DMS 273 (cell line): ENCODE data around the gene GPR150.
A peak's percentile ranks its signal among the peaks of the same experiment; 100 is the strongest.

Experiments used
- DNase-seq: peaks from one replicate; lab custom pipeline; 2025; ENCODE audit not compliant: unreplicated experiment; lab: John Stamatoyannopoulos, UW

The GPR150 gene

GRCh38 chr5:95620030-95620869 lies at the start of gene GPR150:
Gene GPR150, plus strand, starts transcription at chr5:95620087. Its CDS starts 189 bp downstream, at chr5:95620276.
- peak; percentile 88 for DNase-seq

- DNase-seq = no peak
These were observed 47.9 kb upstream of the GPR150 start for GRCh38 chr5:95572016-95572415.

GRCh38 chr5:95581576-95581975 lies 38.3 kb upstream of the GPR150 start:
- DNase-seq = no peak

GRCh38 chr5:95583992-95584391 lies 35.9 kb upstream of the GPR150 start:
- no peak for DNase-seq

GRCh38 chr5:95590880-95591279 lies 29.0 kb upstream of the GPR150 start:
- DNase-seq = no peak

- no peak for DNase-seq
These were observed 28.4 kb upstream of the GPR150 start for GRCh38 chr5:95591490-95591901.

- DNase-seq = peak; percentile 30
These were observed 24.5 kb upstream of the GPR150 start for GRCh38 chr5:95595289-95595931.

GRCh38 chr5:95599252-95599651 lies 20.6 kb upstream of the GPR150 start:
- DNase-seq = no peak

GRCh38 chr5:95600557-95600956 lies 19.3 kb upstream of the GPR150 start:
- DNase-seq = no peak

GRCh38 chr5:95605786-95606185 lies 14.1 kb upstream of the GPR150 start:
- DNase-seq = no peak

- DNase-seq = no peak
These were observed 13.5 kb upstream of the GPR150 start for GRCh38 chr5:95606419-95606818.

- no peak for DNase-seq
These were observed 10.2 kb upstream of the GPR150 start for GRCh38 chr5:95609711-95610110.

GRCh38 chr5:95610546-95610945 lies 9.3 kb upstream of the GPR150 start:
- DNase-seq = no peak

- no peak for DNase-seq
These were observed 8.5 kb upstream of the GPR150 start for GRCh38 chr5:95611396-95611795.

- no peak for DNase-seq
These were observed 6.4 kb upstream of the GPR150 start for GRCh38 chr5:95613514-95613913.

- DNase-seq = no peak
These were observed 4.8 kb upstream of the GPR150 start for GRCh38 chr5:95615164-95615467.

- DNase-seq = no peak
These were observed 2.8 kb upstream of the GPR150 start for GRCh38 chr5:95617057-95617456.

GRCh38 chr5:95619096-95619495 lies 791 bp upstream of the GPR150 start:
- DNase-seq = no peak

- DNase-seq = no peak
These were observed 315 bp upstream of the GPR150 start for GRCh38 chr5:95619514-95620029.

GRCh38 chr5:95620870-95621838 lies 1.3 kb downstream of the GPR150 start:
- peak; percentile 80 for DNase-seq
